GM12875 (cell line): ENCODE measurements around the gene UBLCP1.

ENCODE experiments used
- H3K4me3 ChIP-seq: one replicate; pipeline ENCODE4 v1.5.1; 2011; ENCODE audit warnings: low read depth, low read length, control low read depth
- CTCF ChIP-seq: IDR thresholded peaks from 2 replicates; pipeline ENCODE4 v1.5.1; 2011; ENCODE audit warnings: low read depth, mild to moderate bottlenecking, control low read depth, inconsistent platforms, low read length, moderate library complexity, borderline replicate concordance; ENCODE audit not compliant: insufficient read depth

Gene UBLCP1

GRCh38 chr5:159316519-159317383 is 53.7 kb downstream of the UBLCP1 start:
- peak; percentile 78 for TF ChIP-seq CTCF
- H3K4me3 ChIP-seq = no peak overlapping the region

DNA sequence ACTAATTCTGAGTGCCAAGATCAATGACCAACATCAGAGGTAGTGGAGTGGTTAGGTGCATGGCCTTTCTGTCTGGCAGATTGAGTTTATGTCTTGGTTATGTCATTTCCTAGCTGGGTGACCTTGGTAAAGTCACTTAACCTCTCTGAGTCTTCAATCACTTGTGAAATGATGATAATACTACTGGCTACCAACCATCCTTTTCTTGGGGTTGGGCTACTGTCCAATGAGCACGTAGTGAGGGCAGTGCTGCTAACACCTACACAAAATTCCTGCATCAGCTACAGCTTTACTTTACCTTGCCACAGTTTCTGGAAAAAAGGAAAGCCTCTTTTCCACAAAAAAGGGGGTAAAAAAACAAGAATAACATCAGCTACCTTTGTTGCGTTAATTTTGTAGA is 54.8 kb downstream of the UBLCP1 start:
- TF ChIP-seq CTCF = no peak
- no peak overlapping the region for H3K4me3 ChIP-seq

GRCh38 chr5:159318448-159318847 is 55.4 kb downstream of the UBLCP1 start:
- TF ChIP-seq CTCF = no peak
- H3K4me3 ChIP-seq = no peak overlapping the region

DNA sequence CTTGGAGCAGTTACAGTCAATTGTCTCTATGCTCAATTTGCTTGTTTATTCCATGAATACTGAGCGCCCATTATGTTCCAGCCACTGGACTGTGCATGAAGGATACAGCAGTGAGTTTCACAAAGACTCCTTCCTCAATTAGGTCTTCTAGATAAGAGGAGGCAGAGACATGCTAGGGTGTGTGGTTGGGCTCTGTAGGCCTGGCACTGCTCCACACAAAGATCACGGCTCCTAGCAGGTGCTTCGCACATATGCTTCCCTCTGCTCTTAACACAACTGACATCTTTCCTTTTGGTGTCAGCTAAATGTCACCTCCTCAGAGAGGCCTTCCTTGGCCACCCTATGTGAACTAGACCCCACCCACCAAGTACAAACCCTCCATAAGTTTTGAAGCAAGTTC is 56.3 kb downstream of the UBLCP1 start:
- TF ChIP-seq CTCF = no peak
- H3K4me3 ChIP-seq = no peak overlapping the region

- TF ChIP-seq CTCF = no peak
- H3K4me3 ChIP-seq = no peak overlapping the region
Observed at GRCh38 chr5:159319832-159320231, 56.7 kb downstream of the UBLCP1 start.

DNA sequence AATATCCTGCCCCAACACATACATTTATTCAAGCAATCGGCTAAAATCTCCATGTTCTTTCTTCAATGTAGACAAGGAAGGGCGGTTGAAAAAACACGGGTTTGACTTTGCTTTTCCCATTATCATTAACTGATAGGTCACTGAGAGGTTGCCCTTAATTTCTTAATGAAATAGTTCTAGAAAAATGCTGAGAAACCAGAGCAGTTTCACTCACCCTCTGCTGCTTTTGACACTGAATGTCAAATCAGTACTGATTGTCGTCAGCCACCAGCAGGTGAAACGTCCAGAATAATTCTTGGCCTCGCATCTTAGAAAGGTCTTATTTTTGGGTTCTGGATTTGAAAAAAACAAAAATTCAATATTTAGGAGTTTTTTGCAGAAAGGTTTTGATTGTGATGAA is 59.1 kb downstream of the UBLCP1 start:
- no peak overlapping the region for H3K4me3 ChIP-seq
- TF ChIP-seq CTCF = no peak

DNA sequence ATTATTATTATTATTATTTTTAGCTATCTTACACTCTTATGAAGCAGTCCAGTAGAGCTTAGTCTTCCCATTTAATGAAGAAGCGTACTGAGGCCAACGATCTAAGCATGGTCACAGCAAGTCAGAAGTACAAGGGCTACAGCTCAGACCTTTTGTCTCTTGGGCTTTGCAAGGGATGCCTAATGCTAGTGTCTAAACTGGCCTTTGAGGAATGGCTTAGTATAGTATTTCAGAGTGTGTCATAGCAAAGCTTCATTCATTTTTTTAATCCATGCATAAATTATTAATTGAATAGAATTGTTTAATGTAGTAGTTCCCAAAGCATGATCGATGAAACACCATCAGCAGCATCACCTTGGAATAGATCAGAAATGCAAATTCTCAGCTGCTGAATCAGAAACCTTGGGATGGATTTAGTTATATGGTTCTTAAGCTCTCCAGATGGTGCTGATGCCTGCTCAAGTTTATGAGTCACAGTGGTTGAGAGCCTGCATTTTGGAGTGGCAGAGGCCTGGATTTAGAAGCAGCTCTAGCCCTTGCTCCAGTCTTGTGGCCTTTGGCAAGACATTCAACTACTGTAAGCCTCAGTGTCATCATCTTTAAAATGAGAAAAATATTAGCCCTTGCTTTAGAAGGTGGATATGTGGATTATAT is 61.1 kb downstream of the UBLCP1 start:
- no peak for TF ChIP-seq CTCF
- H3K4me3 ChIP-seq = no peak overlapping the region
